GM23338 (cell line): ENCODE data around the gene MPZL1. TPM values are rescaled to one million over a fixed set of nuclear protein-coding genes. Genes with fewer than 3 reads are reported as not detected.

Experiments used
- ATAC-seq: fragments of 200-7000 bp; cut with Tn5 transposase; 3 replicates; pipeline ENCODE4 v1.9.1; 2020
- DNase-seq: peaks from one replicate; pipeline ENCODE4 v3.0.0-alpha.2; 2015; ENCODE audit warnings: low spot score
- H2AFZ ChIP-seq: fragments of 200-600 bp; sonication (generic); 2 replicates; pipeline ENCODE4 v1.8.0; 2016; ENCODE audit warnings: antibody characterized with exemption, mild to moderate bottlenecking, moderate library complexity
- H3F3A ChIP-seq: fragments of 200-600 bp; sonication (generic); replicated peaks from 2 replicates; pipeline ENCODE4 v1.8.0; 2017; ENCODE audit warnings: antibody characterized with exemption, mixed run types, low read depth
- H3K27ac ChIP-seq: fragments of 200-600 bp; sonication (generic); 2 replicates; pipeline ENCODE4 v1.6.1; 2016; ENCODE audit warnings: low read depth
- H3K27me3 ChIP-seq: fragments of 200-600 bp; sonication (generic); 2 replicates; pipeline ENCODE4 v1.8.0; 2016; ENCODE audit warnings: mild to moderate bottlenecking, mixed run types, moderate library complexity; ENCODE audit not compliant: insufficient read depth
- H3K36me3 ChIP-seq: fragments of 200-600 bp; sonication (generic); 2 replicates; pipeline ENCODE4 v1.8.0; 2016; ENCODE audit warnings: mild to moderate bottlenecking; ENCODE audit not compliant: insufficient read depth
- H3K4me1 ChIP-seq: fragments of 200-600 bp; sonication (generic); 2 replicates; pipeline ENCODE4 v1.8.0; 2016; ENCODE audit warnings: mild to moderate bottlenecking, moderate library complexity; ENCODE audit not compliant: insufficient read depth
- H3K4me2 ChIP-seq: fragments of 200-600 bp; sonication (generic); 2 replicates; pipeline ENCODE4 v1.7.1; 2017; ENCODE audit warnings: mixed run types
- H3K4me3 ChIP-seq: fragments of 200-600 bp; sonication (generic); 2 replicates; pipeline ENCODE4 v1.6.1; 2016; ENCODE audit warnings: mixed run types
- H3K79me2 ChIP-seq: fragments of 200-600 bp; sonication (generic); replicated peaks from 2 replicates; pipeline ENCODE4 v1.8.0; 2017; ENCODE audit warnings: mild to moderate bottlenecking; ENCODE audit not compliant: insufficient read depth
- H3K9me2 ChIP-seq: fragments of 200-600 bp; sonication (generic); 2 replicates; pipeline ENCODE4 v1.8.0; 2017; ENCODE audit not compliant: insufficient read depth
- H4K20me1 ChIP-seq: fragments of 200-600 bp; sonication (generic); replicated peaks from 2 replicates; pipeline ENCODE4 v1.8.0; 2017; ENCODE audit warnings: mild to moderate bottlenecking; ENCODE audit not compliant: insufficient read depth
- H3K27ac Mint-ChIP-seq: 2 replicates; pipeline ENCODE4 v1.8.0; 2020; ENCODE audit warnings: inconsistent platforms, mild to moderate bottlenecking, moderate library complexity, mixed read lengths
- H3K27me3 Mint-ChIP-seq: 3 replicates; pipeline ENCODE4 v1.8.0; 2022; ENCODE audit warnings: low read depth, mild to moderate bottlenecking, moderate library complexity, mixed read lengths, inconsistent platforms; ENCODE audit not compliant: insufficient read depth, poor library complexity
- H3K36me3 Mint-ChIP-seq: 3 replicates; pipeline ENCODE4 v1.8.0; 2021; ENCODE audit warnings: low read depth, mild to moderate bottlenecking, inconsistent platforms, moderate library complexity, mixed read lengths
- H3K4me1 Mint-ChIP-seq: 3 replicates; pipeline ENCODE4 v1.8.0; 2020; ENCODE audit warnings: mild to moderate bottlenecking, inconsistent platforms, mixed read lengths
- H3K4me3 Mint-ChIP-seq: 3 replicates; pipeline ENCODE4 v1.8.0; 2021; ENCODE audit warnings: moderate library complexity, mild to moderate bottlenecking, inconsistent platforms, mixed read lengths
- H3K9me3 Mint-ChIP-seq: 3 replicates; pipeline ENCODE4 v1.8.0; 2020; ENCODE audit warnings: moderate library complexity, mild to moderate bottlenecking, inconsistent platforms, mixed read lengths
- NANOG ChIP-seq: IDR thresholded peaks from 2 replicates; pipeline ENCODE4 v1.6.1; 2016; ENCODE audit warnings: antibody characterized with exemption, borderline replicate concordance
- polyA plus RNA-seq: library from polyadenylated mRNA; unstranded; fragments of >200 nt; fragmentation: Nextera tagmentation; extraction: Ambion mirVana; gene quantifications from 2 replicates; pipeline ENCODE4 v1.2.1, GENCODE V29; 2016
- total RNA-seq: library from RNA; depleted of rRNA; stranded (reverse); fragments of >200 nt; shearing (Covaris generic); gene quantifications from 2 replicates; pipeline ENCODE4 v1.2.3, GENCODE V29; 2014
- TF ChIP-seq, protein P1 (sequence below): fragments of 250-450 bp; sonication (Bioruptor Pico); IDR thresholded peaks from 2 replicates; pipeline ENCODE4 v1.5.0; 2020; ENCODE audit warnings: mild to moderate bottlenecking, moderate library complexity
- TF ChIP-seq, protein P2 (sequence below): IDR thresholded peaks from 2 replicates; pipeline ENCODE4 v1.6.1; 2016; ENCODE audit warnings: antibody characterized with exemption
- TF ChIP-seq, protein P3 (sequence below): IDR thresholded peaks from one replicate; pipeline ENCODE4 v1.6.1; 2018; ENCODE audit warnings: antibody characterized with exemption; ENCODE audit not compliant: unreplicated experiment

MPZL1 gene
- total and polyA plus RNA-seq, 2 experiments from 2014 or later, result 35.1 to 85.1 TPM

DNA sequence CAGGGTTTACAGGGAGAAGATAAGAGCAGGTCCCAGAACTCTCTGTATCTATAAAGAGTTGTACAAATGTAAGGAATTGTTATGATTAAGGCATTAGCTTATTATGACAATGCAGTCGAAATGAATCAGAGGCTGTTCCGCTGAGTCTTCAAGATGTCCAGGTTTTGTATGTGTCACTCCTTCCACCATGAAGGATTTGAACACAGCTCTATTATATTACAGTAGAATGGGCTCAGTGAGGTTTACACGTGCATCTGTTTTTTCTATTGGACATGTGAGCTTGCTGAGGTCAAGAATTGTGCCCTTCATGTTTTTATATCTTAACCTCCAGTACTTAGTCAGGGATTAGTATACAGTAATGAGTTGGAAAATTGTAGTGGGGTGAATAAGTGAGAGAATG, 86.3 kb downstream of the MPZL1 start (continued):
- TF ChIP-seq, protein P1, sequence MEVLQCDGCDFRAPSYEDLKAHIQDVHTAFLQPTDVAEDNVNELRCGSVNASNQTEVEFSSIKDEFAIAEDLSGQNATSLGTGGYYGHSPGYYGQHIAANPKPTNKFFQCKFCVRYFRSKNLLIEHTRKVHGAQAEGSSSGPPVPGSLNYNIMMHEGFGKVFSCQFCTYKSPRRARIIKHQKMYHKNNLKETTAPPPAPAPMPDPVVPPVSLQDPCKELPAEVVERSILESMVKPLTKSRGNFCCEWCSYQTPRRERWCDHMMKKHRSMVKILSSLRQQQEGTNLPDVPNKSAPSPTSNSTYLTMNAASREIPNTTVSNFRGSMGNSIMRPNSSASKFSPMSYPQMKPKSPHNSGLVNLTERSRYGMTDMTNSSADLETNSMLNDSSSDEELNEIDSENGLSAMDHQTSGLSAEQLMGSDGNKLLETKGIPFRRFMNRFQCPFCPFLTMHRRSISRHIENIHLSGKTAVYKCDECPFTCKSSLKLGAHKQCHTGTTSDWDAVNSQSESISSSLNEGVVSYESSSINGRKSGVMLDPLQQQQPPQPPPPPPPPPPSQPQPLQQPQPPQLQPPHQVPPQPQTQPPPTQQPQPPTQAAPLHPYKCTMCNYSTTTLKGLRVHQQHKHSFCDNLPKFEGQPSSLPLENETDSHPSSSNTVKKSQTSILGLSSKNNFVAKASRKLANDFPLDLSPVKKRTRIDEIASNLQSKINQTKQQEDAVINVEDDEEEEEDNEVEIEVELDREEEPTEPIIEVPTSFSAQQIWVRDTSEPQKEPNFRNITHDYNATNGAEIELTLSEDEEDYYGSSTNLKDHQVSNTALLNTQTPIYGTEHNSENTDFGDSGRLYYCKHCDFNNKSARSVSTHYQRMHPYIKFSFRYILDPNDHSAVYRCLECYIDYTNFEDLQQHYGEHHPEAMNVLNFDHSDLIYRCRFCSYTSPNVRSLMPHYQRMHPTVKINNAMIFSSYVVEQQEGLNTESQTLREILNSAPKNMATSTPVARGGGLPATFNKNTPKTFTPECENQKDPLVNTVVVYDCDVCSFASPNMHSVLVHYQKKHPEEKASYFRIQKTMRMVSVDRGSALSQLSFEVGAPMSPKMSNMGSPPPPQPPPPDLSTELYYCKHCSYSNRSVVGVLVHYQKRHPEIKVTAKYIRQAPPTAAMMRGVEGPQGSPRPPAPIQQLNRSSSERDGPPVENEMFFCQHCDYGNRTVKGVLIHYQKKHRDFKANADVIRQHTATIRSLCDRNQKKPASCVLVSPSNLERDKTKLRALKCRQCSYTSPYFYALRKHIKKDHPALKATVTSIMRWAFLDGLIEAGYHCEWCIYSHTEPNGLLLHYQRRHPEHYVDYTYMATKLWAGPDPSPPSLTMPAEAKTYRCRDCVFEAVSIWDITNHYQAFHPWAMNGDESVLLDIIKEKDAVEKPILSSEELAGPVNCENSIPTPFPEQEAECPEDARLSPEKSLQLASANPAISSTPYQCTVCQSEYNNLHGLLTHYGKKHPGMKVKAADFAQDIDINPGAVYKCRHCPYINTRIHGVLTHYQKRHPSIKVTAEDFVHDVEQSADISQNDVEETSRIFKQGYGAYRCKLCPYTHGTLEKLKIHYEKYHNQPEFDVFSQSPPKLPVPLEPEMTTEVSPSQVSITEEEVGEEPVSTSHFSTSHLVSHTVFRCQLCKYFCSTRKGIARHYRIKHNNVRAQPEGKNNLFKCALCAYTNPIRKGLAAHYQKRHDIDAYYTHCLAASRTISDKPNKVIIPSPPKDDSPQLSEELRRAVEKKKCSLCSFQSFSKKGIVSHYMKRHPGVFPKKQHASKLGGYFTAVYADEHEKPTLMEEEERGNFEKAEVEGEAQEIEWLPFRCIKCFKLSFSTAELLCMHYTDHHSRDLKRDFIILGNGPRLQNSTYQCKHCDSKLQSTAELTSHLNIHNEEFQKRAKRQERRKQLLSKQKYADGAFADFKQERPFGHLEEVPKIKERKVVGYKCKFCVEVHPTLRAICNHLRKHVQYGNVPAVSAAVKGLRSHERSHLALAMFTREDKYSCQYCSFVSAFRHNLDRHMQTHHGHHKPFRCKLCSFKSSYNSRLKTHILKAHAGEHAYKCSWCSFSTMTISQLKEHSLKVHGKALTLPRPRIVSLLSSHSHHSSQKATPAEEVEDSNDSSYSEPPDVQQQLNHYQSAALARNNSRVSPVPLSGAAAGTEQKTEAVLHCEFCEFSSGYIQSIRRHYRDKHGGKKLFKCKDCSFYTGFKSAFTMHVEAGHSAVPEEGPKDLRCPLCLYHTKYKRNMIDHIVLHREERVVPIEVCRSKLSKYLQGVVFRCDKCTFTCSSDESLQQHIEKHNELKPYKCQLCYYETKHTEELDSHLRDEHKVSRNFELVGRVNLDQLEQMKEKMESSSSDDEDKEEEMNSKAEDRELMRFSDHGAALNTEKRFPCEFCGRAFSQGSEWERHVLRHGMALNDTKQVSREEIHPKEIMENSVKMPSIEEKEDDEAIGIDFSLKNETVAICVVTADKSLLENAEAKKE, result no peak

DNA sequence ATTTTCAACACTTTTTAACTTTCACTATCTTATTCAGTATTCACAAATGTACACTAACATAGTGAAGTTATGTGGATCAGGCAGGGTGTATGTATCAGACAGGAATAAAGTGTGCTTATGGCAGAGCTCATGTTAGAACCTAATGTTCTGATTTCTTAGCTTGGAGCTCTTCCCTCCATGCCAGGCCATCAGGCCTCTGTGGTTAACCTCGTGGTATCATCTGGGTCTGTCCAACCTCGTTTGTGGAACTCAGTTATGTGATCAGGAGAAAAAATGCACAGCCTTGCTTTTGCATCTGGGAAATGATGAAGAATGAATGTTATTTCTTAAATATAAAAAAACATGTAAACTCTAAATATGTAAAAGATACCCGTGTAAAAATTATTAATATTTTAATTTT, 86.9 kb downstream of the MPZL1 start:
- Histone ChIP-seq H3F3A (0 out of 2 replicates have a peak, but pooled peaks cover 2% of the 10 kb centered on the region), H3K4me3 (no peak overlapping the region), H3K79me2 (no peaks in the 10 kb centered on the region), H3K36me3 (no peaks in the 10 kb centered on the region), H3K4me2 (no peak overlapping the region), H3K4me1 (no peaks in the 10 kb centered on the region), H2AFZ (no peak overlapping the region), H3K9me2 (peaks cover 9% of the 10 kb centered on the region; the same call in 1 of the 2 replicates), H4K20me1 (no peaks in the 10 kb centered on the region), H3K27me3 (no peaks in the 10 kb centered on the region), H3K27ac (no peak overlapping the region)
- H3K9me3 Mint-ChIP-seq, result peaks cover 36% of the 10 kb centered on the region
- no peak for DNase-seq
- ATAC-seq, result no peak
- H3K4me1 Mint-ChIP-seq, result no peaks in the 10 kb centered on the region; the same call in 2 of the 3 replicates
- H3K27ac Mint-ChIP-seq, result no peak overlapping the region
- H3K27me3 Mint-ChIP-seq, result peaks cover 1% of the 10 kb centered on the region
- H3K36me3 Mint-ChIP-seq, result peaks cover 18% of the 10 kb centered on the region
- no peak overlapping the region for H3K4me3 Mint-ChIP-seq
- TF ChIP-seq, protein P1, result no peak
- TF ChIP-seq, protein P2, sequence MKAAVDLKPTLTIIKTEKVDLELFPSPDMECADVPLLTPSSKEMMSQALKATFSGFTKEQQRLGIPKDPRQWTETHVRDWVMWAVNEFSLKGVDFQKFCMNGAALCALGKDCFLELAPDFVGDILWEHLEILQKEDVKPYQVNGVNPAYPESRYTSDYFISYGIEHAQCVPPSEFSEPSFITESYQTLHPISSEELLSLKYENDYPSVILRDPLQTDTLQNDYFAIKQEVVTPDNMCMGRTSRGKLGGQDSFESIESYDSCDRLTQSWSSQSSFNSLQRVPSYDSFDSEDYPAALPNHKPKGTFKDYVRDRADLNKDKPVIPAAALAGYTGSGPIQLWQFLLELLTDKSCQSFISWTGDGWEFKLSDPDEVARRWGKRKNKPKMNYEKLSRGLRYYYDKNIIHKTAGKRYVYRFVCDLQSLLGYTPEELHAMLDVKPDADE, result no peak
- TF ChIP-seq NANOG, result no peak
- TF ChIP-seq, protein P3, sequence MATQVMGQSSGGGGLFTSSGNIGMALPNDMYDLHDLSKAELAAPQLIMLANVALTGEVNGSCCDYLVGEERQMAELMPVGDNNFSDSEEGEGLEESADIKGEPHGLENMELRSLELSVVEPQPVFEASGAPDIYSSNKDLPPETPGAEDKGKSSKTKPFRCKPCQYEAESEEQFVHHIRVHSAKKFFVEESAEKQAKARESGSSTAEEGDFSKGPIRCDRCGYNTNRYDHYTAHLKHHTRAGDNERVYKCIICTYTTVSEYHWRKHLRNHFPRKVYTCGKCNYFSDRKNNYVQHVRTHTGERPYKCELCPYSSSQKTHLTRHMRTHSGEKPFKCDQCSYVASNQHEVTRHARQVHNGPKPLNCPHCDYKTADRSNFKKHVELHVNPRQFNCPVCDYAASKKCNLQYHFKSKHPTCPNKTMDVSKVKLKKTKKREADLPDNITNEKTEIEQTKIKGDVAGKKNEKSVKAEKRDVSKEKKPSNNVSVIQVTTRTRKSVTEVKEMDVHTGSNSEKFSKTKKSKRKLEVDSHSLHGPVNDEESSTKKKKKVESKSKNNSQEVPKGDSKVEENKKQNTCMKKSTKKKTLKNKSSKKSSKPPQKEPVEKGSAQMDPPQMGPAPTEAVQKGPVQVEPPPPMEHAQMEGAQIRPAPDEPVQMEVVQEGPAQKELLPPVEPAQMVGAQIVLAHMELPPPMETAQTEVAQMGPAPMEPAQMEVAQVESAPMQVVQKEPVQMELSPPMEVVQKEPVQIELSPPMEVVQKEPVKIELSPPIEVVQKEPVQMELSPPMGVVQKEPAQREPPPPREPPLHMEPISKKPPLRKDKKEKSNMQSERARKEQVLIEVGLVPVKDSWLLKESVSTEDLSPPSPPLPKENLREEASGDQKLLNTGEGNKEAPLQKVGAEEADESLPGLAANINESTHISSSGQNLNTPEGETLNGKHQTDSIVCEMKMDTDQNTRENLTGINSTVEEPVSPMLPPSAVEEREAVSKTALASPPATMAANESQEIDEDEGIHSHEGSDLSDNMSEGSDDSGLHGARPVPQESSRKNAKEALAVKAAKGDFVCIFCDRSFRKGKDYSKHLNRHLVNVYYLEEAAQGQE, result no peak
